K562 (cell line): Measurements from ENCODE around the gene CXCL13. TPM values are rescaled to one million over a fixed set of nuclear protein-coding genes. Genes with fewer than 3 reads are reported as not detected.

Source experiments
- ATAC-seq: fragments of 200-7000 bp; cut with Tn5 transposase; 3 replicates; pipeline ENCODE4 v1.9.1; 2020; ENCODE audit warnings: moderate library complexity
- BruUV-seq: library from RNA; stranded (reverse); fragments of 400-500 nt; replicated peaks from 2 replicates; lab custom pipeline; 2021; lab: Mats Ljungman, UMichigan
- CTCF ChIA-PET: fragments of 300-600 bp; formaldehyde crosslinking; extraction: SDS; loops from one replicate; lab custom pipeline; 2021; ENCODE audit warnings: low intra/inter-chr PET ratio; lab: Yijun Ruan, JAX
- POLR2A ChIA-PET: fragments of 300-600, 350-650 bp; sonication (Branson Sonifier 250); formaldehyde crosslinking; extraction: SDS; loops from one replicate; lab custom pipeline; 2021; ENCODE audit warnings: antibody characterized with exemption, inconsistent platforms; lab: Yijun Ruan, JAX
- DNase-seq, 4 experiments: peaks; one replicate each; pipeline versions ENCODE4 v3.0.0 to v3.0.0-alpha.2; 2011 to 2018; ENCODE audit warnings: low spot score in 3 of 4, mixed read lengths in 3 of 4; ENCODE audit errors: extremely low read depth in 1 of 4
- FAIRE-seq: peaks from 2 replicates; lab custom pipeline; 2011; peaks lifted over from hg19 to GRCh38; lab: Jason Lieb, UNC
- H2AFZ ChIP-seq: 2 replicates; pipeline ENCODE4 v1.6.0; 2011; ENCODE audit warnings: low read depth, low read length, control low read depth, inconsistent platforms
- H3K27ac ChIP-seq: fragments of 200-600 bp; 3 replicates; pipeline ENCODE4 v1.8.0; 2011; ENCODE audit warnings: low read depth, mild to moderate bottlenecking, control low read depth, inconsistent platforms, low read length, moderate library complexity, mixed read lengths; ENCODE audit errors: extremely low read depth
- H3K27me3 ChIP-seq, 2 experiments: fragments of 300-600 bp in 1 of 2; 2 replicates in 1 of 2; 3 replicates in 1 of 2; pipeline versions ENCODE4 v1.6.0 to v1.8.0; 2011; ENCODE audit warnings: inconsistent platforms in 2 of 2, low read length in 2 of 2, mild to moderate bottlenecking in 1 of 2, mixed read lengths in 1 of 2, moderate library complexity in 1 of 2; ENCODE audit not compliant: control insufficient read depth in 2 of 2, insufficient read depth in 2 of 2
- H3K36me3 ChIP-seq: fragments of 300-600 bp; 3 replicates; pipeline ENCODE4 v1.8.0; 2011; ENCODE audit warnings: mild to moderate bottlenecking, low read length, inconsistent platforms; ENCODE audit not compliant: control insufficient read depth, insufficient read depth
- H3K4me1 ChIP-seq, 2 experiments: fragments of 200-600 bp in 1 of 2; replicated peaks in 1 of 2; 2 replicates in 1 of 2; 3 replicates in 1 of 2; pipeline versions ENCODE4 v1.5.1 to v1.8.0; 2011; ENCODE audit warnings: inconsistent platforms in 2 of 2, low read length in 2 of 2, mild to moderate bottlenecking in 1 of 2, mixed read lengths in 1 of 2, moderate library complexity in 1 of 2; ENCODE audit not compliant: control insufficient read depth in 2 of 2, insufficient read depth in 2 of 2
- H3K4me2 ChIP-seq: 2 replicates; pipeline ENCODE4 v1.6.1; 2011; ENCODE audit warnings: low read length, control low read depth, inconsistent platforms, mixed read lengths; ENCODE audit not compliant: insufficient read depth
- H3K4me3 ChIP-seq: fragments of 200-600 bp; sonication (generic), shearing (Covaris generic); 2 replicates; pipeline ENCODE4 v1.5.1; 2016; ENCODE audit warnings: control low read depth, inconsistent platforms
- H3K79me2 ChIP-seq: fragments of 200-600 bp; 3 replicates; pipeline ENCODE4 v1.8.0; 2011; ENCODE audit warnings: low read length, inconsistent platforms; ENCODE audit not compliant: control insufficient read depth, insufficient read depth
- H3K9ac ChIP-seq, 2 experiments: 2 replicates each; pipeline versions ENCODE4 v1.6.0 to v1.6.1; 2011; ENCODE audit warnings: low read depth in 2 of 2, low read length in 2 of 2, control low read depth in 1 of 2, inconsistent platforms in 1 of 2, mild to moderate bottlenecking in 1 of 2, mixed read lengths in 1 of 2; ENCODE audit not compliant: insufficient read depth in 1 of 2
- H3K9me1 ChIP-seq: one replicate; pipeline ENCODE4 v1.6.0; 2011; ENCODE audit warnings: inconsistent platforms, mild to moderate bottlenecking, low read length, moderate library complexity; ENCODE audit not compliant: control insufficient read depth, insufficient read depth
- H3K9me3 ChIP-seq: replicated peaks from 2 replicates; pipeline ENCODE4 v1.5.1; 2011; ENCODE audit warnings: low read depth, low read length, inconsistent platforms; ENCODE audit not compliant: control insufficient read depth, insufficient read depth
- H4K20me1 ChIP-seq: replicated peaks from 2 replicates; pipeline ENCODE4 v1.6.1; 2011; ENCODE audit warnings: low read length, inconsistent platforms, mixed read lengths; ENCODE audit not compliant: control insufficient read depth, insufficient read depth
- CEBPZ ChIP-seq: fragments of 150-350 bp; IDR thresholded peaks from 2 replicates; pipeline ENCODE4 v1.6.1; 2014; ENCODE audit warnings: low read depth, mild to moderate bottlenecking, low read length, borderline replicate concordance
- ELK3 ChIP-seq: fragments of 450-650 bp; formaldehyde crosslinking; IDR thresholded peaks from 2 replicates; pipeline ENCODE4 v1.4.0; 2020; ENCODE audit warnings: mild to moderate bottlenecking
- HDAC3 ChIP-seq: fragments of 450-650 bp; IDR thresholded peaks from 2 replicates; pipeline ENCODE4 v1.6.1; 2018; ENCODE audit warnings: borderline replicate concordance, mild to moderate bottlenecking, moderate library complexity; ENCODE audit not compliant: partially characterized antibody
- NR2F6 ChIP-seq: fragments of 450-650 bp; formaldehyde crosslinking; IDR thresholded peaks from 2 replicates; pipeline ENCODE4 v1.4.0; 2020; ENCODE audit warnings: mild to moderate bottlenecking
- PHF8 ChIP-seq: fragments of 200-600 bp; sonication (generic); IDR thresholded peaks from 2 replicates; pipeline ENCODE4 v1.6.1; 2012; ENCODE audit warnings: mixed run types, mild to moderate bottlenecking, inconsistent platforms, low read length, moderate library complexity, borderline replicate concordance
- SMAD4 ChIP-seq: fragments of 250-450 bp; sonication (Bioruptor Pico); conservative IDR thresholded peaks from 2 replicates; pipeline ENCODE4 v1.8.0; 2021; ENCODE audit warnings: inconsistent platforms, mild to moderate bottlenecking, moderate library complexity
- TRIM24 ChIP-seq, 2 experiments: fragments of 450-650 bp; IDR thresholded peaks; 2 replicates each; pipeline ENCODE4 v1.6.1; 2016
- WHSC1 ChIP-seq: IDR thresholded peaks from one replicate; pipeline ENCODE4 v1.6.1; 2012; ENCODE audit warnings: low read length, control low read depth, inconsistent platforms
- ZNF197 ChIP-seq: fragments of 200-800 bp; sonication (Bioruptor generic); IDR thresholded peaks from 2 replicates; pipeline ENCODE4 v1.6.1; 2016; ENCODE audit warnings: low read depth, missing genetic modification characterization, missing compliant biosample characterization
- ZNF785 ChIP-seq: fragments of 250-450 bp; sonication (Bioruptor Pico); IDR thresholded peaks from 2 replicates; pipeline ENCODE4 v1.4.0; 2020; ENCODE audit warnings: mild to moderate bottlenecking
- WGBS: fragments of 100-300 bp; shearing (Covaris generic); methylation state at CpG from one replicate; pipeline ENCODE4 v1.1.6; 2016; ENCODE audit warnings: low coverage, mixed read lengths; ENCODE audit not compliant: insufficient coverage; ENCODE audit errors: missing lambda C conversion rate; 5-methylcytosine and 5-hydroxymethylcytosine counted together
- in situ Hi-C: fragments of 300-500 bp; cut with MboI; formaldehyde crosslinking; loops from 4 replicates; pipeline ENCODE4 v1.15.0; 2018; ENCODE audit warnings: inconsistent platforms, mixed read lengths
- intact Hi-C: fragments of 100-400 bp; cut with micrococcal nuclease; formaldehyde crosslinking; loops from 2 replicates; pipeline ENCODE4 v1.14.2; 2022
- polyA plus RNA-seq, 8 experiments: library from polyadenylated mRNA; depleted of rRNA in 4 of 8; stranded (reverse) in 5 of 8; unstranded in 3 of 8; fragments of >200 nt; fragmentation: Nextera tagmentation in 2 of 8; fragmentation: Illumina TruSeq in 1 of 8; extraction: Ambion mirVana in 2 of 8; extraction: Trizol in 1 of 8; gene quantifications; 2 replicates each; pipeline versions ENCODE4 v1.2.1 to v1.2.3, GENCODE V29; 2011 to 2014; ENCODE audit warnings: inconsistent platforms in 1 of 8, missing spikeins in 1 of 8
- total RNA-seq, 7 experiments: library from RNA; depleted of rRNA in 6 of 7; stranded (reverse); fragments of >200 nt in 6 of 7; fragmentation: Illumina TruSeq in 2 of 7; extraction: Trizol in 2 of 7; gene quantifications; 2 replicates each; pipeline versions ENCODE4 v1.2.1 to v1.2.3, GENCODE V29; 2011 to 2021; ENCODE audit warnings: low replicate concordance in 1 of 7
- TF ChIP-seq, protein P1 (sequence below): IDR thresholded peaks from 3 replicates; pipeline ENCODE4 v1.6.1; 2011; ENCODE audit warnings: borderline replicate concordance, mild to moderate bottlenecking; ENCODE audit not compliant: insufficient read length, insufficient read depth

The CXCL13 gene
- total and polyA plus RNA-seq, 9 of the 15 experiments (the other 6 are each of a cell fraction or from before 2014, with no cell fraction given): not detected

- BruUV-seq: no TSS peak
These were observed 26.1 kb upstream of the CXCL13 start for GRCh38 chr4:77579406-77580076.

More at GRCh38 chr4:77579406-77580076, 26.1 kb upstream of the CXCL13 start:
- intact Hi-C loops (no loop called here), in situ Hi-C loops (no loop called here)
- no peak for ATAC-seq
- Histone ChIP-seq H3K4me1 (no peaks in the 10 kb centered on the region), H3K9me1 (no peaks in the 10 kb centered on the region), H3K27me3 (no peaks in the 10 kb centered on the region), H3K79me2 (no peaks in the 10 kb centered on the region), H4K20me1 (no peaks in the 10 kb centered on the region), H3K9ac (no peak overlapping the region), H2AFZ (no peak overlapping the region), H3K36me3 (no peaks in the 10 kb centered on the region), H3K27ac (no peak overlapping the region), H3K4me3 (no peak overlapping the region), H3K4me2 (no peak overlapping the region), H3K9me3 (no peaks in the 10 kb centered on the region)
- DNase-seq: no peak
- ChIA-PET CTCF (no interaction called here), POLR2A (no interaction called here)
- no peak for FAIRE-seq
- TF ChIP-seq TRIM24 (IDR thresholded peaks at IDR 0.05): no peak
- no peak for TF ChIP-seq SMAD4
- TF ChIP-seq PHF8: no peak
- no peak for TF ChIP-seq NR2F6
- no peak for TF ChIP-seq HDAC3
- TF ChIP-seq CEBPZ: no peak
- no peak for TF ChIP-seq ZNF197
- no peak for TF ChIP-seq ZNF785 (CRISPR knock-in tag)
- TF ChIP-seq, protein P1, sequence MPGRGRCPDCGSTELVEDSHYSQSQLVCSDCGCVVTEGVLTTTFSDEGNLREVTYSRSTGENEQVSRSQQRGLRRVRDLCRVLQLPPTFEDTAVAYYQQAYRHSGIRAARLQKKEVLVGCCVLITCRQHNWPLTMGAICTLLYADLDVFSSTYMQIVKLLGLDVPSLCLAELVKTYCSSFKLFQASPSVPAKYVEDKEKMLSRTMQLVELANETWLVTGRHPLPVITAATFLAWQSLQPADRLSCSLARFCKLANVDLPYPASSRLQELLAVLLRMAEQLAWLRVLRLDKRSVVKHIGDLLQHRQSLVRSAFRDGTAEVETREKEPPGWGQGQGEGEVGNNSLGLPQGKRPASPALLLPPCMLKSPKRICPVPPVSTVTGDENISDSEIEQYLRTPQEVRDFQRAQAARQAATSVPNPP: no peak
- TF ChIP-seq WHSC1: no peak
- no peak for TF ChIP-seq ELK3 (CRISPR knock-in tag)
- 0% methylated on average over 2 of the region's 2 CpGs for WGBS
